A549 (cell line): Measurements from ENCODE around the gene ZBTB4. TPM values are rescaled to one million over a fixed set of nuclear protein-coding genes. Genes with fewer than 3 reads are reported as not detected.

Source experiments
- ATAC-seq, 2 experiments: fragments of 200-7000 bp in 1 of 2; fragments of >200 bp in 1 of 2; cut with Nextera tagmentation in 1 of 2; cut with Tn5 transposase in 1 of 2; 3 replicates each; pipeline versions ENCODE4 v1.8.0 to v1.9.1; 2018 to 2020; ENCODE audit warnings: mild to moderate bottlenecking in 1 of 2, moderate library complexity in 1 of 2
- CTCF ChIA-PET: fragments of 300-600 bp; sonication (Branson Sonifier 250); formaldehyde crosslinking; extraction: SDS; loops from one replicate; lab custom pipeline; 2021; ENCODE audit warnings: antibody characterized with exemption, inconsistent platforms; lab: Yijun Ruan, JAX
- POLR2A ChIA-PET: fragments of 350-600 bp; formaldehyde crosslinking; extraction: SDS; loops from one replicate; lab custom pipeline; 2021; ENCODE audit warnings: antibody characterized with exemption, inconsistent platforms; lab: Yijun Ruan, JAX
- DNase-seq, 2 experiments: peaks; one replicate each; pipeline versions ENCODE4 v3.0.0 to v3.0.0-alpha.2; 2011 to 2016; ENCODE audit warnings: low read depth in 1 of 2, low spot score in 1 of 2
- FAIRE-seq: peaks from 2 replicates; lab custom pipeline; 2011; peaks lifted over from hg19 to GRCh38; lab: Jason Lieb, UNC
- H3K27ac ChIP-seq, 2 experiments: fragments of >200 bp; sonication (Bioruptor Twin); formaldehyde crosslinking; 3 replicates each; pipeline ENCODE4 v1.5.1; 2016 to 2017
- H3K4me1 ChIP-seq: fragments of >200 bp; sonication (Bioruptor Twin); formaldehyde crosslinking; 3 replicates; pipeline ENCODE4 v1.6.1; 2016
- H3K4me2 ChIP-seq: fragments of >200 bp; sonication (Bioruptor Twin); formaldehyde crosslinking; 3 replicates; pipeline ENCODE4 v1.6.1; 2016
- H3K4me3 ChIP-seq: fragments of >200 bp; sonication (Bioruptor Twin); formaldehyde crosslinking; 3 replicates; pipeline ENCODE4 v1.5.1; 2016
- H3K9me3 ChIP-seq: fragments of >200 bp; sonication (Bioruptor Twin); formaldehyde crosslinking; 3 replicates; pipeline ENCODE4 v1.6.1; 2016
- BHLHE40 ChIP-seq: IDR thresholded peaks from 2 replicates; pipeline ENCODE4 v1.6.1; 2012; ENCODE audit warnings: low read depth, low read length, inconsistent platforms
- CBX2 ChIP-seq: fragments of 200-600 bp; sonication (generic); IDR thresholded peaks from 2 replicates; pipeline ENCODE4 v1.6.1; 2016; ENCODE audit warnings: low read depth, mild to moderate bottlenecking, borderline replicate concordance
- CBX8 ChIP-seq: fragments of 200-600 bp; sonication (generic); IDR thresholded peaks from 2 replicates; pipeline ENCODE4 v1.6.1; 2016
- CHD2 ChIP-seq: fragments of 150-350 bp; IDR thresholded peaks from 2 replicates; pipeline ENCODE4 v1.6.1; 2014; ENCODE audit warnings: low read length; ENCODE audit not compliant: partially characterized antibody
- CHD4 ChIP-seq: fragments of 200-600 bp; sonication (generic); IDR thresholded peaks from 2 replicates; pipeline ENCODE4 v1.6.1; 2016; ENCODE audit warnings: antibody characterized with exemption, mild to moderate bottlenecking, borderline replicate concordance
- ESRRA ChIP-seq: fragments of 150-350 bp; IDR thresholded peaks from 2 replicates; pipeline ENCODE4 v1.6.1; 2014; ENCODE audit warnings: mild to moderate bottlenecking, low read length, borderline replicate concordance
- FOSB ChIP-seq: fragments of 250-450 bp; sonication (Bioruptor Pico); IDR thresholded peaks from 2 replicates; pipeline ENCODE4 v1.5.0; 2020; ENCODE audit warnings: mild to moderate bottlenecking, moderate library complexity
- FOSL2 ChIP-seq, 2 experiments: fragments of 450-650 bp in 1 of 2; fragments of >200 bp in 1 of 2; sonication (Bioruptor Twin) in 1 of 2; formaldehyde crosslinking; IDR thresholded peaks; 2 replicates each; pipeline versions ENCODE4 v1.5.0 to v1.6.1; 2016 to 2020; ENCODE audit warnings: mild to moderate bottlenecking in 1 of 2, moderate library complexity in 1 of 2
- HDAC2 ChIP-seq: fragments of 200-600 bp; sonication (generic); IDR thresholded peaks from 2 replicates; pipeline ENCODE4 v1.6.1; 2016
- HOXA7 ChIP-seq: fragments of 250-450 bp; sonication (Bioruptor Pico); IDR thresholded peaks from 2 replicates; pipeline ENCODE4 v1.5.0; 2020; ENCODE audit warnings: mild to moderate bottlenecking, moderate library complexity
- HOXB5 ChIP-seq: fragments of 250-450 bp; sonication (Bioruptor Pico); IDR thresholded peaks from 2 replicates; pipeline ENCODE4 v1.5.0; 2020; ENCODE audit warnings: mild to moderate bottlenecking, moderate library complexity
- MYC ChIP-seq: IDR thresholded peaks from 2 replicates; pipeline ENCODE4 v1.6.1; 2012; ENCODE audit warnings: mild to moderate bottlenecking, inconsistent platforms, low read length, improper control_type of control experiment, borderline replicate concordance
- NPAS2 ChIP-seq: fragments of 250-450 bp; sonication (Bioruptor Pico); IDR thresholded peaks from 2 replicates; pipeline ENCODE4 v1.8.0; 2022; ENCODE audit warnings: mild to moderate bottlenecking, moderate library complexity, borderline replicate concordance
- NR3C1 ChIP-seq: fragments of >200 bp; sonication (Bioruptor Twin); formaldehyde crosslinking; IDR thresholded peaks from 3 replicates; pipeline ENCODE4 v1.6.1; 2017
- PHF8 ChIP-seq: fragments of 200-600 bp; sonication (generic); IDR thresholded peaks from 2 replicates; pipeline ENCODE4 v1.6.1; 2016; ENCODE audit warnings: low read depth, mild to moderate bottlenecking, antibody characterized with exemption, moderate library complexity, borderline replicate concordance
- POLR2AphosphoS2 ChIP-seq: conservative IDR thresholded peaks from 2 replicates; pipeline ENCODE4 v1.6.1; 2012; ENCODE audit warnings: low read length, improper control_type of control experiment, inconsistent platforms
- RNF2 ChIP-seq: fragments of 200-600 bp; sonication (generic); IDR thresholded peaks from 2 replicates; pipeline ENCODE4 v1.6.1; 2016; ENCODE audit warnings: low read depth, mild to moderate bottlenecking, antibody characterized with exemption, moderate library complexity, borderline replicate concordance
- SMC3 ChIP-seq: fragments of >200 bp; sonication (Bioruptor Twin); formaldehyde crosslinking; IDR thresholded peaks from 3 replicates; pipeline ENCODE4 v1.6.1; 2018; ENCODE audit warnings: inconsistent platforms
- TFCP2L1 ChIP-seq: fragments of 250-450 bp; sonication (Bioruptor Pico); IDR thresholded peaks from 2 replicates; pipeline ENCODE4 v1.5.0; 2021; ENCODE audit warnings: mild to moderate bottlenecking
- TP53 ChIP-seq: fragments of 250-450 bp; sonication (Bioruptor Pico); IDR thresholded peaks from 2 replicates; pipeline ENCODE4 v1.5.0; 2021; ENCODE audit warnings: mild to moderate bottlenecking, moderate library complexity
- WGBS: methylation state at CpG from one replicate; pipeline ENCODE4 v1.1.6; 2017; ENCODE audit errors: missing lambda C conversion rate; 5-methylcytosine and 5-hydroxymethylcytosine counted together
- polyA plus RNA-seq, 4 experiments: library from polyadenylated mRNA; depleted of rRNA in 3 of 4; stranded (reverse); fragments of >200 nt; fragmentation: RNase III in 1 of 4; extraction: RNeasy Plus Mini Kit Qiagen cat#74134 plus additional on column Dnase treatment in 1 of 4; gene quantifications; 2 replicates in 3 of 4; 3 replicates in 1 of 4; pipeline ENCODE4 v1.2.3, GENCODE V29; 2011 to 2017
- TF ChIP-seq, protein P1 (sequence below): fragments of 250-450 bp; sonication (Bioruptor Pico); IDR thresholded peaks from 2 replicates; pipeline ENCODE4 v1.5.0; 2021; ENCODE audit warnings: mild to moderate bottlenecking, moderate library complexity, borderline replicate concordance
- TF ChIP-seq, protein P2 (sequence below): fragments of >200 bp; sonication (Bioruptor Twin); formaldehyde crosslinking; IDR thresholded peaks from 2 replicates; pipeline ENCODE4 v1.6.1; 2016
- TF ChIP-seq, protein P3 (sequence below): IDR thresholded peaks from 2 replicates; pipeline ENCODE4 v1.6.1; 2012

The ZBTB4 gene
- polyA plus RNA-seq, 2 of the 4 experiments (the other 2 are of a cell fraction), result 14.4 to 28.2 TPM

DNA sequence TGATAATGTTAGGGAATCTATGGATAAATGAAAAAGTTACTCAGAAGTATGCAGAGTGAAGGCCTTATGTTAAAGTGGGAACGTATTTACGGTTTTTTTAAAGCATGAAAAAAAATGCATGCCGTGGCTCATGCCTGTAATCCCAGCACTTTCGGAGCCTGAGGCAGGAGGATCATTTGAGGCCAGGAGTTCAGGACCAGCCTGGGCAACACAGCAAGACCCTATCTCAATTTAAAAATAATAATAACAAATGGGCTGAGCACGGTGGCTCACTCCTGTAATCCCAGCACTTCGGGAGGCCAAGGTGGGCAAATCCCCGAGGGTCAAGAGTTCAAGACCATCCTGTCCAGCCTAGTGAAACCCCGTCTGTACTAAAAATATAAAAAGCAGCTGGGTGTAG lies 10.7 kb upstream of the ZBTB4 start:
- Histone ChIP-seq H3K4me2 (no peak overlapping the region), H3K4me3 (no peak overlapping the region), H3K27ac (no peak overlapping the region), H3K4me1 (peaks cover 39% of the 10 kb centered on the region), H3K9me3 (no peaks in the 10 kb centered on the region)
- TF ChIP-seq SMC3, result no peak
- no peak for TF ChIP-seq TFCP2L1
- FAIRE-seq, result no peak
- ATAC-seq, result no peak
- POLR2A ChIA-PET, result no interaction called here
- 85% methylated on average over 8 of the region's 8 CpGs for WGBS
- DNase-seq, result no peak
- CTCF ChIA-PET, result interaction anchor here (0.7 to 5.2 kb wide), 4 partner anchors 24 to 135 kb away, joined by 3 to 38 read pairs (median 8); no protein-coding TSS in a partner anchor

DNA sequence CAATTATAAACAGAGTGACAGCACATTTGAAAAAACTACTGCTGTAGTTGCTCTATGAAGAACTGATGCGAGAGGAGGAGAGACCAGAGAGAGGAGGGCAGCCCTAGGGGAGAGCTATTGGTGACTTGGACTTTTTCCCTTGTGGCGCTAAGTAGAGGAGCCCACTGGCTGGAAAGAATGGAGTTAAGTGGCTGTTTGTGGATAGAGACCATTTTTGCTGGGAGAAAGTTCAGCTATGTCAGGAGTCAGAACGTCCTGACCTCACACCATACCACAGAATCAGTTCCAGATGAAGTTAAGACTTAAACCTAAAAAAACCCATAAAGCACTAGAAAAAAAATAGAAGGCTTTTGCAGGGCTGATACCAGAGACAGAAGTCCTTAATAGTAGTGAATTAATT lies 6.8 kb upstream of the ZBTB4 start:
- CTCF ChIA-PET, result interaction anchor here (0.7 to 4.9 kb wide), 9 partner anchors 10 to 420 kb away, joined by 3 to 41 read pairs (median 5); partner anchors contain the start of genes SENP3 and TMEM95
- no peak for TF ChIP-seq CBX8
- TF ChIP-seq, protein P1, sequence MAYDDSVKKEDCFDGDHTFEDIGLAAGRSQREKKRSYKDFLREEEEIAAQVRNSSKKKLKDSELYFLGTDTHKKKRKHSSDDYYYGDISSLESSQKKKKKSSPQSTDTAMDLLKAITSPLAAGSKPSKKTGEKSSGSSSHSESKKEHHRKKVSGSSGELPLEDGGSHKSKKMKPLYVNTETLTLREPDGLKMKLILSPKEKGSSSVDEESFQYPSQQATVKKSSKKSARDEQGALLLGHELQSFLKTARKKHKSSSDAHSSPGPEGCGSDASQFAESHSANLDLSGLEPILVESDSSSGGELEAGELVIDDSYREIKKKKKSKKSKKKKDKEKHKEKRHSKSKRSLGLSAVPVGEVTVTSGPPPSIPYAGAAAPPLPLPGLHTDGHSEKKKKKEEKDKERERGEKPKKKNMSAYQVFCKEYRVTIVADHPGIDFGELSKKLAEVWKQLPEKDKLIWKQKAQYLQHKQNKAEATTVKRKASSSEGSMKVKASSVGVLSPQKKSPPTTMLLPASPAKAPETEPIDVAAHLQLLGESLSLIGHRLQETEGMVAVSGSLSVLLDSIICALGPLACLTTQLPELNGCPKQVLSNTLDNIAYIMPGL (CRISPR knock-in tag), result no peak
- Histone ChIP-seq H3K4me1 (peaks cover 39% of the 10 kb centered on the region), H3K4me3 (peak overlapping the region; percentile 70), H3K4me2 (peak overlapping the region; percentile 80), H3K27ac (peak overlapping the region; percentile 71 to 91; a peak in 3 of 6 replicates), H3K9me3 (no peaks in the 10 kb centered on the region)
- no peak for FAIRE-seq
- no peak for DNase-seq
- 72% methylated on average over 3 of the region's 3 CpGs for WGBS
- POLR2A ChIA-PET, result interaction anchor here (1.3 to 3.6 kb wide), 3 partner anchors 46 to 82 kb away, joined by 3 to 33 read pairs (median 6); partner anchors contain the start of genes SENP3 and TMEM256
- ATAC-seq, result no peak

DNA sequence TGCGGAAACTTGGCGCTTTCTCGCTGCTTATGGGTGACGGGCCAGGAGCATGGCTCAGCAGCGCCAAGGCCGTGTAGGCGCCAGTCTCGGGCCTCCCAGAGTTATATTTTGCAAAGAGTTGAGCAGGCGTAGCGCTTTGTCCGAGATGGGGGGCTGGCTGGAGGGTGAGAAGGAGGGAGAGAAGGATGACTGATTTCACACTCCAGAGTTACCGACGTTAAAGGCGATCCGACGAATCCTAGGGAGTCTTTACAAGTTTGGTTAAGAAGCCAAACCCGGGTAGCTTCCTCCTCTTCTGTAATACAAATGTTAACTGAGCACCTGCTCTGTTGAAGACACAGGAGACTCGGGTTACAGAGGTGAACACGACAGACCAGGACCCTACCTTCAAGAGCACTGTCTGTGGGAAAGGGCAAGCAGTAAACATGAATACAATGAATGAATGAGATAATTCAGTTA lies 5.5 kb upstream of the ZBTB4 start:
- CTCF ChIA-PET, result interaction anchor here (1.0 to 4.9 kb wide), 8 partner anchors 9 to 129 kb away, joined by 4 to 41 read pairs (median 14); partner anchors contain the start of genes SENP3, TMEM95 and TNFSF12
- DNase-seq (no peak), FAIRE-seq (no peak), ATAC-seq (no peak; a peak in 2 of 6 replicates)
- Histone ChIP-seq H3K4me2 (peak overlapping the region; percentile 80), H3K9me3 (no peaks in the 10 kb centered on the region), H3K27ac (peak overlapping the region; percentile 71 to 91), H3K4me1 (peaks cover 49% of the 10 kb centered on the region), H3K4me3 (peak overlapping the region; percentile 70)
- TF ChIP-seq POLR2AphosphoS2, result 0 out of 2 replicates have a peak, but pooled peaks have one; percentile 16
- no peak for TF ChIP-seq HOXA7 (CRISPR knock-in tag)
- TF ChIP-seq MYC, result 0 out of 2 replicates have a peak, but pooled peaks have one; percentile 54
- 1% methylated on average over 19 of the region's 19 CpGs for WGBS
- POLR2A ChIA-PET, result interaction anchor here (0.6 to 3.6 kb wide), 29 partner anchors 9 to 372 kb away, joined by 3 to 33 read pairs (median 6); partner anchors contain the start of genes CD68, CHRNB1, SENP3 and TMEM102

DNA sequence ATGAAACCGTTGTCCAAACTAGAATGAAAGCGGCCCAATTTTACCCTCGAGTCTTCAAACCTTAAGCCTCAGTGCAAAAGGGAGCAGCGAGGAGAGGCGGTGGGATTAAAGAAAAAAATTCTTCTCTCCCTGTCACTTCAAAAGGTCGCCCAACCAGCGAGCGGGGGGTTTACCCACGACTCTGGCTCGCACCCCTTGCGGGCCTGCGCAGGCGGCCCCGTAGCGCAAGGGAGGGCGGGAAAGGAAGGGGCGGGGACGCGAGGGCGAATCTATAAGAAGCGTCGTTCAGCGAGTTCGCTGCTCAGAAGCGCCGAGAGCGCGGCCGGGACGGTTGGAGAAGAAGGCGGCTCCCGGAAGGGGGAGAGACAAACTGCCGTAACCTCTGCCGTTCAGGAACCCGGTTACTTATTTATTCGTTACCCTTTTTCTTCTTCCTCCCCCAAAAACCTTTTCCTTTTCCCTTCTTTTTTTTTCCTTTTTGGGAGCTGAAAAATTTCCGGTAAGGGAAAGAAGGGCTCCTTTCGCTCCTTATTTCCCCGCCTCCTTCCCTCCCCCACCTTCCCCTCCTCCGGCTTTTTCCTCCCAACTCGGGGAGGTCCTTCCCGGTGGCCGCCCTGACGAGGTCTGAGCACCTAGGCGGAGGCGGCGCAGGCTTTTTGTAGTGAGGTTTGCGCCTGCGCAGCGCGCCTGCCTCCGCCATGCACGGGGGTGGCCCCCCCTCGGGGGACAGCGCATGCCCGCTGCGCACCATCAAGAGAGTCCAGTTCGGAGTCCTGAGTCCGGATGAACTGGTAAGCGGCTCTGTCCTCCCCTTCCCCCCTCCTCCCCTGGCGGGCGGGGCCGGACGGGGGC lies 4.9 kb upstream of the ZBTB4 start, which contains the start of gene POLR2A:
TSS of gene POLR2A (plus strand) at position 300 of the 852 bp plus-strand sequence.
- CTCF ChIA-PET, result interaction anchor here (0.6 to 4.9 kb wide), 7 partner anchors 22 to 852 kb away, joined by 3 to 41 read pairs (median 8); partner anchors contain the start of genes SENP3, TMEM95 and TNFSF12
- TF ChIP-seq NR3C1 (no peak), NPAS2 (CRISPR knock-in tag) (no peak), HOXB5 (CRISPR knock-in tag) (0 out of 2 replicates have a peak, but pooled peaks have one; percentile 50), TP53 (CRISPR knock-in tag) (peak; percentile 96), HOXA7 (CRISPR knock-in tag) (peak; percentile 98), RNF2 (no peak), CHD4 (no peak), FOSB (peak; percentile 98), ESRRA (peak; percentile 77; the same call in 1 of the 2 replicates), CHD2 (no peak), BHLHE40 (no peak), CBX2 (peak; percentile 52; the same call in 1 of the 2 replicates), PHF8 (peak; percentile 99), FOSL2 (IDR thresholded peaks at IDR 0.05) (no peak), FOSL2 (CRISPR knock-in tag; IDR thresholded peaks at IDR 0.05) (peak; percentile 42), HDAC2 (no peak)
- TF ChIP-seq, protein P2, sequence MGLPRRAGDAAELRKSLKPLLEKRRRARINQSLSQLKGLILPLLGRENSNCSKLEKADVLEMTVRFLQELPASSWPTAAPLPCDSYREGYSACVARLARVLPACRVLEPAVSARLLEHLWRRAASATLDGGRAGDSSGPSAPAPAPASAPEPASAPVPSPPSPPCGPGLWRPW, result no peak
- TF ChIP-seq, protein P3, sequence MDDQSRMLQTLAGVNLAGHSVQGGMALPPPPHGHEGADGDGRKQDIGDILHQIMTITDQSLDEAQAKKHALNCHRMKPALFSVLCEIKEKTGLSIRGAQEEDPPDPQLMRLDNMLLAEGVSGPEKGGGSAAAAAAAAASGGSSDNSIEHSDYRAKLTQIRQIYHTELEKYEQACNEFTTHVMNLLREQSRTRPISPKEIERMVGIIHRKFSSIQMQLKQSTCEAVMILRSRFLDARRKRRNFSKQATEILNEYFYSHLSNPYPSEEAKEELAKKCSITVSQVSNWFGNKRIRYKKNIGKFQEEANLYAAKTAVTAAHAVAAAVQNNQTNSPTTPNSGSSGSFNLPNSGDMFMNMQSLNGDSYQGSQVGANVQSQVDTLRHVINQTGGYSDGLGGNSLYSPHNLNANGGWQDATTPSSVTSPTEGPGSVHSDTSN, result peak; percentile 89

More for the DNA sequence above, 4.9 kb upstream of the ZBTB4 start, which contains the start of gene POLR2A:
- peak; percentile 99 for DNase-seq
- Histone ChIP-seq H3K4me1 (peaks cover 48% of the 10 kb centered on the region), H3K27ac (peak within 1 kb of the TSS; percentile 91 to 97), H3K4me2 (peak within 1 kb of the TSS; percentile 98), H3K9me3 (no peaks in the 10 kb centered on the region), H3K4me3 (peak within 1 kb of the TSS; percentile 70)
- peak; percentile 67 to 82 for ATAC-seq
- no peak for FAIRE-seq
- POLR2A ChIA-PET, result interaction anchor here (0.5 to 3.6 kb wide), 39 partner anchors 9 to 670 kb away, joined by 3 to 33 read pairs (median 4); partner anchors contain the start of genes CD68, CHRNB1, PLSCR3 and SENP3
- WGBS, result under 1% methylated on average over 55 of the region's 64 CpGs
